ENCODE results near the gene DEPDC1. TPM values are rescaled to one million over a fixed set of nuclear protein-coding genes. Genes with fewer than 3 reads are reported as not detected.

Gene DEPDC1
- total RNA-seq, 1 experiment from 2014 or later = 61.9 TPM

DNA sequence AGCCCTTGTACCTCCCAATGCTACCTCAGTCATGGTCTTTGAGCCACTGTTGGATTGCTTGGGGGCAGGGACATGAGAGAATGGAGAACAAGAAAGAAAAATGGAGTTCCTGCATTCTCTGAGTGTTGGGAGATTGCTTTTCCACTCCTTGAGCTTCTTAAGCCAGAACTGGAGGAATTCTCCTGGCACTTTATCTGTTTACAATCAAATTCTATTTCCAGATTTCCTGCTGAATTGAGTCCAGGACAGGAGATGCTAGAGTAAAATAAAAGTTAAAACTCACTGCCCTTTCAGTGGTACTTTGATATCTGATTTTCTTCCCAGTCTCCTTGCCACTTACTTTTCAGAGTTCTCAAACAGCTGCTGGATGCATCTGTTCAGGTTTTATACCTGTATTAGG is 24.4 kb upstream of the DEPDC1 start:
- CTCF ChIA-PET = no interaction called here

More for the DNA sequence above, 24.4 kb upstream of the DEPDC1 start:
- POLR2A ChIA-PET = no interaction called here
- Histone ChIP-seq H3K9me2 (ENCODE audit: insufficient read depth) (no peaks in the 10 kb centered on the region), H3K4me1 (ENCODE audit: control insufficient read depth in 1 of 2, insufficient read depth in 2 of 2, low read length in 2 of 2) (no peaks in the 10 kb centered on the region), H3K4me2 (ENCODE audit: low read length) (no peak overlapping the region), H3K4me3 (replicated peaks in 1 of 2; ENCODE audit: low read depth in 1 of 2, low read length in 2 of 2) (no peak overlapping the region), H3K9me3 (ENCODE audit: control insufficient read depth in 1 of 2, insufficient read depth in 1 of 2, low read depth in 1 of 2, low read length in 2 of 2) (no peaks in the 10 kb centered on the region), H4K20me1 (ENCODE audit: insufficient read depth) (no peaks in the 10 kb centered on the region), H3K27ac (ENCODE audit: low read depth, low read length) (no peak overlapping the region), H3K79me2 (ENCODE audit: insufficient read depth, low read length) (no peaks in the 10 kb centered on the region), H2AFZ (ENCODE audit: low read depth, low read length, poor library complexity, severe bottlenecking) (no peak overlapping the region), H3K27me3 (ENCODE audit: insufficient read depth, low read length) (no peaks in the 10 kb centered on the region), H3K9ac (ENCODE audit: low read length) (no peak overlapping the region), H3K36me3 (ENCODE audit: control insufficient read depth in 1 of 2, insufficient read depth in 2 of 2, low read length in 2 of 2) (no peaks in the 10 kb centered on the region)
- BruUV-seq (replicated peaks) = no TSS peak
- RAD21 ChIA-PET (ENCODE audit: low non-redundant PET in 1 of 2, low total read pairs in 2 of 2, uncharacterized antibody in 2 of 2, unreplicated experiment in 2 of 2) = no interaction called here
- no peak for ATAC-seq
- no peak for DNase-seq (ENCODE audit: low read depth, low spot score)
- intact Hi-C loops (cut with micrococcal nuclease) = no loop called here
- TF ChIP-seq, protein P1, sequence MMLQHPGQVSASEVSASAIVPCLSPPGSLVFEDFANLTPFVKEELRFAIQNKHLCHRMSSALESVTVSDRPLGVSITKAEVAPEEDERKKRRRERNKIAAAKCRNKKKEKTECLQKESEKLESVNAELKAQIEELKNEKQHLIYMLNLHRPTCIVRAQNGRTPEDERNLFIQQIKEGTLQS (IDR thresholded peaks at IDR 0.05) = no peak
- TF ChIP-seq CEBPB (IDR thresholded peaks at IDR 0.05; ENCODE audit: low read depth) = no peak
- TF ChIP-seq, protein P2, sequence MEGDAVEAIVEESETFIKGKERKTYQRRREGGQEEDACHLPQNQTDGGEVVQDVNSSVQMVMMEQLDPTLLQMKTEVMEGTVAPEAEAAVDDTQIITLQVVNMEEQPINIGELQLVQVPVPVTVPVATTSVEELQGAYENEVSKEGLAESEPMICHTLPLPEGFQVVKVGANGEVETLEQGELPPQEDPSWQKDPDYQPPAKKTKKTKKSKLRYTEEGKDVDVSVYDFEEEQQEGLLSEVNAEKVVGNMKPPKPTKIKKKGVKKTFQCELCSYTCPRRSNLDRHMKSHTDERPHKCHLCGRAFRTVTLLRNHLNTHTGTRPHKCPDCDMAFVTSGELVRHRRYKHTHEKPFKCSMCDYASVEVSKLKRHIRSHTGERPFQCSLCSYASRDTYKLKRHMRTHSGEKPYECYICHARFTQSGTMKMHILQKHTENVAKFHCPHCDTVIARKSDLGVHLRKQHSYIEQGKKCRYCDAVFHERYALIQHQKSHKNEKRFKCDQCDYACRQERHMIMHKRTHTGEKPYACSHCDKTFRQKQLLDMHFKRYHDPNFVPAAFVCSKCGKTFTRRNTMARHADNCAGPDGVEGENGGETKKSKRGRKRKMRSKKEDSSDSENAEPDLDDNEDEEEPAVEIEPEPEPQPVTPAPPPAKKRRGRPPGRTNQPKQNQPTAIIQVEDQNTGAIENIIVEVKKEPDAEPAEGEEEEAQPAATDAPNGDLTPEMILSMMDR (IDR thresholded peaks at IDR 0.05 in 2 of 3, conservative IDR thresholded peaks at IDR 0.05 in 1 of 3; ENCODE audit: borderline replicate concordance in 1 of 3, insufficient read depth in 1 of 3, low read depth in 2 of 3, low read length in 2 of 3) = no peak
- TF ChIP-seq JUND (IDR thresholded peaks at IDR 0.05) = no peak
- TF ChIP-seq EGR1 (IDR thresholded peaks at IDR 0.05; ENCODE audit: low read depth) = no peak
- no peak for TF ChIP-seq SIN3A (IDR thresholded peaks at IDR 0.05; ENCODE audit: low read depth)
- no peak for TF ChIP-seq EZH2 (IDR thresholded peaks at IDR 0.05)
- TF ChIP-seq FOSL1 (IDR thresholded peaks at IDR 0.05; ENCODE audit: low read depth) = no peak
- no peak for TF ChIP-seq POLR2AphosphoS5 (IDR thresholded peaks at IDR 0.05; ENCODE audit: low read depth, low read length)
- TF ChIP-seq YY1 (IDR thresholded peaks at IDR 0.05; ENCODE audit: extremely low read depth, insufficient replicate concordance, low read depth, low read length) = no peak
- no peak for TF ChIP-seq TCF7L2 (IDR thresholded peaks at IDR 0.05; ENCODE audit: borderline replicate concordance, extremely low read depth, insufficient read depth, insufficient read length)
- TF ChIP-seq SP1 (IDR thresholded peaks at IDR 0.05; ENCODE audit: low read depth) = no peak
- TF ChIP-seq, protein P3, sequence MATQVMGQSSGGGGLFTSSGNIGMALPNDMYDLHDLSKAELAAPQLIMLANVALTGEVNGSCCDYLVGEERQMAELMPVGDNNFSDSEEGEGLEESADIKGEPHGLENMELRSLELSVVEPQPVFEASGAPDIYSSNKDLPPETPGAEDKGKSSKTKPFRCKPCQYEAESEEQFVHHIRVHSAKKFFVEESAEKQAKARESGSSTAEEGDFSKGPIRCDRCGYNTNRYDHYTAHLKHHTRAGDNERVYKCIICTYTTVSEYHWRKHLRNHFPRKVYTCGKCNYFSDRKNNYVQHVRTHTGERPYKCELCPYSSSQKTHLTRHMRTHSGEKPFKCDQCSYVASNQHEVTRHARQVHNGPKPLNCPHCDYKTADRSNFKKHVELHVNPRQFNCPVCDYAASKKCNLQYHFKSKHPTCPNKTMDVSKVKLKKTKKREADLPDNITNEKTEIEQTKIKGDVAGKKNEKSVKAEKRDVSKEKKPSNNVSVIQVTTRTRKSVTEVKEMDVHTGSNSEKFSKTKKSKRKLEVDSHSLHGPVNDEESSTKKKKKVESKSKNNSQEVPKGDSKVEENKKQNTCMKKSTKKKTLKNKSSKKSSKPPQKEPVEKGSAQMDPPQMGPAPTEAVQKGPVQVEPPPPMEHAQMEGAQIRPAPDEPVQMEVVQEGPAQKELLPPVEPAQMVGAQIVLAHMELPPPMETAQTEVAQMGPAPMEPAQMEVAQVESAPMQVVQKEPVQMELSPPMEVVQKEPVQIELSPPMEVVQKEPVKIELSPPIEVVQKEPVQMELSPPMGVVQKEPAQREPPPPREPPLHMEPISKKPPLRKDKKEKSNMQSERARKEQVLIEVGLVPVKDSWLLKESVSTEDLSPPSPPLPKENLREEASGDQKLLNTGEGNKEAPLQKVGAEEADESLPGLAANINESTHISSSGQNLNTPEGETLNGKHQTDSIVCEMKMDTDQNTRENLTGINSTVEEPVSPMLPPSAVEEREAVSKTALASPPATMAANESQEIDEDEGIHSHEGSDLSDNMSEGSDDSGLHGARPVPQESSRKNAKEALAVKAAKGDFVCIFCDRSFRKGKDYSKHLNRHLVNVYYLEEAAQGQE (IDR thresholded peaks at IDR 0.05; ENCODE audit: low read depth) = no peak
- TF ChIP-seq ZNF274 (IDR thresholded peaks at IDR 0.05; ENCODE audit: low read depth, low read length) = no peak
- TF ChIP-seq, protein P4, sequence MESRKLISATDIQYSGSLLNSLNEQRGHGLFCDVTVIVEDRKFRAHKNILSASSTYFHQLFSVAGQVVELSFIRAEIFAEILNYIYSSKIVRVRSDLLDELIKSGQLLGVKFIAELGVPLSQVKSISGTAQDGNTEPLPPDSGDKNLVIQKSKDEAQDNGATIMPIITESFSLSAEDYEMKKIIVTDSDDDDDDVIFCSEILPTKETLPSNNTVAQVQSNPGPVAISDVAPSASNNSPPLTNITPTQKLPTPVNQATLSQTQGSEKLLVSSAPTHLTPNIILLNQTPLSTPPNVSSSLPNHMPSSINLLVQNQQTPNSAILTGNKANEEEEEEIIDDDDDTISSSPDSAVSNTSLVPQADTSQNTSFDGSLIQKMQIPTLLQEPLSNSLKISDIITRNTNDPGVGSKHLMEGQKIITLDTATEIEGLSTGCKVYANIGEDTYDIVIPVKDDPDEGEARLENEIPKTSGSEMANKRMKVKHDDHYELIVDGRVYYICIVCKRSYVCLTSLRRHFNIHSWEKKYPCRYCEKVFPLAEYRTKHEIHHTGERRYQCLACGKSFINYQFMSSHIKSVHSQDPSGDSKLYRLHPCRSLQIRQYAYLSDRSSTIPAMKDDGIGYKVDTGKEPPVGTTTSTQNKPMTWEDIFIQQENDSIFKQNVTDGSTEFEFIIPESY (IDR thresholded peaks at IDR 0.05; ENCODE audit: extremely low read depth, insufficient replicate concordance, low read length) = no peak

Measured in HCT116 (cell line).